CD4-positive, alpha-beta T cell treated with Interleukin-21 for 1 hour (primary cell): ENCODE data around the gene ANOS1.
"Not testable (repeated sequence)": the region's sequence is repeated elsewhere in the genome, so short reads cannot be mapped to it uniquely, and the experiment has no call there.

Experiments used
- DNase-seq: peaks from one replicate; pipeline ENCODE4 v3.0.0-alpha.2; 2020

Gene ANOS1

GRCh38 chrX:8591501-8591900, 140.4 kb downstream of the ANOS1 start:
- no peak for DNase-seq

DNA sequence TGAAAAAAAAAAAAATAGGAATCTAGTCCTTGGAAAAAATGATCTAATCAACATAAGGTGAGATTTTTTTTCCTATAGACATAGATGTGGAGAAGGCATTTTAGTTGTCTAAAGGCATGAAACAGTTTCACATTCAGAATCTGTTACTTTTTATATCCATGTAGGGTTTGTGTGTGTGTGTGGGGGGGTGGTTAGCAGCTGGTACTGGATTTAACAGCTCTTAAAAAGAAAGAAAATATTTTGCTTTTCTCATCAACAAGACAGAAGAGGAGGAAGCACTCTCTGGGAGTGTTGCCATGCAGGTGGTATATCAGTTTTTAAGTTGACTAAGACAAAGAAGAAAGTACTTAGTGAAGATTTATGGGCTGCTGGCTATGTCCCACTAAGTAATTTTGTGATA, 145.0 kb downstream of the ANOS1 start:
- DNase-seq: no peak

DNA sequence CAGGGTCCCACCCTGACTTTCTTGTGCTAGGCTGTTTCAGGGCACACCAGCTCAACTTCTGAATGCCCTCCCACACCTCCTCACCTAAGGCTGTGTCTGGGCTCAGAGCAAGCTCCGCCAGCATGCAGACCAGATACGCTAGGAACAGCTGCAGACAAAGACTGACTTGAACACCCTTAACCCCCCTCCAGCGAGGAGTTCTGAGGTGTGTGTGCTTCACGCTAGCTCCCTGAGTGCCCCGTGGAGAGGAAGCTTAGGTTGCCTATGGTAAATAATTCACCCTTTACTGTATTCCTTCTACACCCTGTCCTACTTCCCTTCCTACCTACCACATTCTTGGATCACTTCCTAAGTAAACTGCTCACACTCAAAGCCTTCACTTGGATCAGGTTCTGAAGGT, 152.3 kb downstream of the ANOS1 start:
- no peak for DNase-seq

DNA sequence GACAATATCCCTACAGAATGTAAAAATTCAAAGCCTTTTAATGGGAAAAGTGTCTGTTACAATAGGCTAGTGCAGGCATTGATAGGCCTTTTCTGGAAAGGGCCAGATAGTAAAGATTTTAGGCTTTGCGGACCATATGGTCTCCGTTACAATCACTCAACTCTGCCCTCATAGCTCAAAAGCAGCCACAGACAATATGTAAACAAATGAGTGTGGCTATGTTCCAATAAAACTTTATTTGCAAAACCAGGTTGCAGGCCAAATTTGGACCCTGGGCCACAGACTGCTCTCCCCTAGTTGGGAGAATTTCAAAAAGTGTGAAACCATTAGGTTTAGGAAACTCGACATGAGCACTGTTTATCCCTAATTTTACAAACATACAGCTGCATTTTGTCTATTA, 155.1 kb downstream of the ANOS1 start:
- DNase-seq: no peak

DNA sequence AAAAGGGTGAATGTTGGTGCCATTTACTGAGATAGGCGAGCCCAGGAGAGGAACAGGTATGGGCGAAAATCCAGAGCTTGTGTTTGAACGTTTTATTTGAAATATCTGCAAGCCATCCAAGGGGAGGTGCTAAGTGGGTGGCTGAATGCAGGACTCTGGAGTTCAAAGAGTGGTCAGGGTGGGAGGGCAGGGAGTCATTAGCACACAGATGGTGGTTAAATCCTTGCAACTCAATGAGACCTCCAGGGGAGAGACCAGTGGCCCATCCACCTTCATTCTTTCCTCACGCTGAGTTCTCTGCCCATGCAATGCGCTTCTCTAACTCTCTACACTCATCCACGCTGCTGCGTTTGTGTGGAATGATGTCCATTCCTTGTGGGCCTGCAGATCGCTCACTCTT, 166.2 kb downstream of the ANOS1 start:
- DNase-seq: no peak

- DNase-seq: no peak
Observed at GRCh38 chrX:8548446-8548845, 183.5 kb downstream of the ANOS1 start.

- DNase-seq: no peak
Observed at GRCh38 chrX:8546715-8547114, 185.2 kb downstream of the ANOS1 start.

DNA sequence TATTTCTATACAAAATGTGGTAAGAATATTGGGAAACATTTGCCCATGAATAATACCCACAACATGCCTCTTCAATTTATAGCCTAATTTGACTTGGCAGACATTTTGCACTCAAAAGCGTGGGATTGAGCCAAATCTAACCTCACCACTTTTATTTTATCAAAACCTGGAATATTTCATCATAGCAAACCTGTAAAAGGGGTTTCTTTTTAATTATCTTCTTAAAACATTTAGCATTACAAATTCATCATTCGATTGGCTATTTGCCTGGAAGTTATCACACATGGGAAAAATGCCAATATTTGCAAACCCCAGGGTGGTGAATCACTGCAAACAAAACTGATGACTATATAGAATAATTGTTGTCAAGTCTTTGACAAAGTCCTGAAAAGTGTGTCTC, 211.1 kb downstream of the ANOS1 start:
- no peak for DNase-seq

- DNase-seq: no peak
Observed at GRCh38 chrX:8520178-8520577, 211.8 kb downstream of the ANOS1 start.

DNA sequence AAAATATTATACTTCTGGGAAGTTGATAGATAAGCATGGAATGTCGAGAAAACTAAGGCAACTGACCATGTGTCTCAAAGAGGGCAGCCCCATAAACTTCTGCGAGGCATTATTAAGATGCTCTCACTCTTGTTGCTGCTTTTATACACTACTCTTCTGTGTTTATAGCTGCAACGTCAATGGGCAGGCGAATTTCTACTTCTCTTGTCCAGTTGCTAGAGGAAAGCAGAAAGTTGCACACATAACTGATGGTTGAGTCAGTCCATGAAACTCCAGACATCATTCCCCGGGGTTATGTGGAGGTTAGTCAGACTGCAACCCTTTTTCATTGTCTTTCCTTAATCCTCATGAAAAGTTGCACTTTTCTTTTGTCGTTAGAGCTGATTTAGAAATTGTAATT, 227.5 kb downstream of the ANOS1 start:
- no peak for DNase-seq

DNA sequence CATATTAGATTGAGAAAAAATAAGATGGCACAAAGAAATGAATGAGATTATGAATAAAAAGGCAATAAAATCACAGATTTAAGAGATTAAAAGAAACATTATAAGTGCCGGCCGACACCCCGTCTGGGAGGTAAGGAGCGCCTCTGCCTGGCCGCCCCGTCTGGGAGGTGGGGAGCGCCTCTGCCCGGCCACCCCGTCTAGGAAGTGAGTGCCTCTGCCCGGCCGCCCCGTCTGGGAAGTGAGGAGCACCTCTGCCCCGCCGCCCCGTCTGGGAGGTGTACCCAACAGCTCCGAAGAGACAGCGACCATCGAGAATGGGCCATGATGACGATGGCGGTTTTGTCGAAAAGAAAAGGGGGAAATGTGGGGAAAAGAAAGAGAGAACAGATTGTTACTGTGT, 229.8 kb downstream of the ANOS1 start:
- not testable (repeated sequence) for DNase-seq

DNA sequence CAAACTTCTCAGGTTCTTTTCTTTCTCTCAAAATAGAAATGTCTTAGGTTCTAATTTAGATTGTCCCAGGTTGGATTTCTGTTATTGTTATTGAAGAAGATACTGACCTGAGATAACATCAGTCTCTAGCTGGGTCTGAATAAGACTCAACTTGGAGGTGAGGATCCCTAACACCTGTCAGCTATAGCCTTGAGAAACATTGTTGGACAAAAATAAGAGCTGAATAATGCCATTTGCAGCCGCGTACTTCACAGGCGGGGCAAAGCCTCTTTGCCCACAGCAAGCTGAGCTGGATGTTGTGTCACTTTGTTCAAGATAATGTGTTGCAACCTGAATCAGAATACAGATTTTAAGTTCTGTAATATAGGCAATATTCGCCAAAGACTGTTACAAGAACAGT, 231.7 kb downstream of the ANOS1 start:
- DNase-seq: no peak

DNA sequence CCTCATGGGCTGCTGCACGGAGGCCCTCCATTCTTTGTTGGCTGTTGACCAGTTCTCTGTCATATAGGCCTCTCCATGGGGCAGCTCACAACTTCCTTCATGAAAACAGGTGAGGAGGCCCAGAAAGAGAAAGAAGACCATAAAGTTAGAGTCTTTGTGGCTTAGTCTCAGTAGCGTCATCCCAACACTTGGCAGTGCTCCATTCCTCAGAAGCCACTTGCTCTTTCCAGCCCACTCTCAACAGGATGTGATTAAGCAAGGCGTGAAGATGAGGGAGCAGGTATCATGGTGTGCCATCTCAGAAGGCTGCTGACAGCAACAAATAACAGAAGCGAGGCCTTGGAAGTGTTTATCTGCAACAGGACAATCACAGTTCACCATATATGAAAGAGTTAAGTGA, 236.9 kb downstream of the ANOS1 start:
- not testable (repeated sequence) for DNase-seq

DNA sequence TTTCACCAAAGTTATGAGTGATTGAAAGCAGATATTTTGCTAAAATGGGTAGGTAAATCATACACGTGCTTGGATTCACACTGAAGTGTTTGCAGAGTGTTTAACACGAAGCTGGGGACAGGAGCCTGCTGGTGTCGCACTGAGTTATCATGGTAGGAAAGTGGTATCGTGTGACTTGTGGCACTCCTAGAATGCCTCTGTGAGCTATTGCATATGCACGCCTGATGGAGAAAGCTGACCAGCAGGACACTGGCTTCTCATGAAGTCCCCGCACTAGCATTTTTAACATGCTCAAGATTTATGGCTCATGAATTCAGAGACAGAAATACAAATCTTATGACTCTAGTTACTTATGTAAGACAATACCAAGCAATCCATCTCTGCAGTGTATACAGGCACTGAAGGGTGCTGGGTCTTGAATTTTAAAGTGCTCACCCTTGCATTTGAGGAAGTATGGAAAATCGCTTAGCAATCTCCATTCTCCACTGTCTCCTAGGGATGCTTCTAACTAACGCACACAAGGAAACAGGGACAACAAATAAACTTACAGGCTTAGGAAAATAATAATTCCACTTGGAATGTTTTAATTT, 247.5 kb downstream of the ANOS1 start:
- no peak for DNase-seq
